Measurements from ENCODE around the gene RYR3.

DNA sequence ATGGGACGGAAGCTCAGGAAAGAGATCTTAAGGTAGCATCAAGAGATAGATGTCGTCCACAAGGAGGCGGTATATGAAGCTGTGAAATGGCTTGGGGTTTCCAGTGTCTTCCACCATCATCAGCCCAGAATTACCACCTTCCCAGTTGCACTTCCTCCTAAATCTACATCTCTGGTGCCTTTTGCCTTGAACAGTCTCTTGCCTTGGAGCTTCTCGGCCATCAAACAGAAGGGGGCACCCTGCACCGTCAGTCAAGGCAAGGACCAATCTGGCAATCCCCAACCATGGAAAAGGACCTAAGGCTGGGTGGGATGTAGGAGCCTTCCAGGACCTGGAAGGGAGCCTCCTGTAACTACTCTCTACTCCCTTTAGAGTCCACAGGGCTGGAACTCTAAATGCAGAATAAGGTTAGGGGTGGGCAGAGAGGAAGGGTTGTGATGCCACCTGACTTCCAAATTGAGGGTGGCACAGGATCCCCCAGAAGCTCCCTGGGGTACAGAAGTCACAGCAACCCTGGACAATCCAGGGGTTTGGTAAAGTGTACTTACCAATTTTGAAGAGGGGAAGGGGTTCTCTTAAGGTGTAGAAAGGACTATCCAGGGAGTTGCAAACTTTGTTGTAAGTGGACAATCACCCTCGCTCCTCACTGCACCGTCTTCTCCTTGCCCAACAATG lies 1.0 kb upstream of the RYR3 start:
- no peak for TF ChIP-seq POLR2AphosphoS5 (IDR thresholded peaks at IDR 0.05)
- no peak for TF ChIP-seq POLR2A (IDR thresholded peaks at IDR 0.05; ENCODE audit: low read depth)

Measured in esophagus muscularis mucosa (tissue), 2 donors.